Mucosa of gallbladder (tissue), 1 donor: ENCODE measurements around the gene DMRTC2. TPM values are rescaled to one million over a fixed set of nuclear protein-coding genes. Genes with fewer than 3 reads are reported as not detected.
"Not testable (repeated sequence)": the region's sequence is repeated elsewhere in the genome, so short reads cannot be mapped to it uniquely, and the experiment has no call there.

Experiments
- DNase-seq: peaks from one replicate; pipeline ENCODE4 v3.0.0-alpha.2; 2020; ENCODE audit warnings: low spot score
- total RNA-seq: library from RNA; stranded (reverse); gene quantifications from one replicate; pipeline ENCODE4 v1.2.1, GENCODE V29; 2021
- donor health status: DM: no; HTN: no; CAD: no.

Gene DMRTC2
- total RNA-seq, 1 donor from 2014 or later: not detected

DNA sequence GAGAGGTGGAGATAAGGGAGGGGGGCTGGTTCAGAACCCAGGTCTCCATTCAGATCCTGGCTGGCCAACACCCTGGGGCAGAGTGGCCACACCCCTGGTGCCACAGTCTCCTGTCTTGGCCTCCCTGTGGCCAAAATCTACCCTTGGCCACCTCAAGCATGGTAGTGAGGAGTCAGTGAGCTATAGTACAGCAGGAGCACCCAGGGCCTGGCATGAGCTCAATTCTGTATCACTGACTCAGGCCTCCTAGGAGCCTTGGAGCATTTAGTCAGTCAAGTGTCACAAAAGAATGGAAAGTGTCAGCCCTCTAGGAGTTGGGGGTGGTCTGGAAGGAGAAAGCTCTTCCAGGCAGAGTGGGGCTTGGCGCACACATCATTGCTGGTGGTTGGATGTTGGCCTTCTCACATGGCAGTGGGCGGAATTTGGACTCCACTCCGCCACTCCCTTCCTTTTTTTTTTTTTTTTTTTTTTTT, 25.6 kb downstream of the DMRTC2 start:
- DNase-seq: no peak

GRCh38 chr19:41871573-41872383, 26.9 kb downstream of the DMRTC2 start:
- no peak for DNase-seq

- no peak for DNase-seq
These were observed 27.5 kb downstream of the DMRTC2 start for GRCh38 chr19:41872384-41872774.

- peak; percentile 76 for DNase-seq
These were observed 28.2 kb downstream of the DMRTC2 start for GRCh38 chr19:41872775-41873647.

DNA sequence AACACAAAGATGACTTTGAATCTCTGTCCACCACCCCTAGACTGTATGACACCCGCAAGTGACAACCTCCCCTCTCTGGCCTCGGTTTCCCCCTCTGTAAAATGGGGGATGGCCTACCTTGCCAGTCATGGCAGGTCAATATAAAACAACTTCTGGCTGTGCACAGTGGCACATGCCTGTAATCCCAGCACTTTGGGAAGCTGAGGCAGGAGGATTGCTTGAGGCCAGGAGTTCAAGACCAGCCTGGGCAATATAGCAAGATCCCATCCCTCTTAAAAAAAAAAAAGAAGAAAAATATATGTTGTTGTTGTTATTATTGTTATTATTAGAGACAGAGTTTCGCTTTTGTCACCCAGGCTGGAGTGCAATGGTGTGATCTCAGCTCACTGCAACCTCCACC, 31.1 kb downstream of the DMRTC2 start:
- not testable (repeated sequence) for DNase-seq

GRCh38 chr19:41876847-41877832, 32.3 kb downstream of the DMRTC2 start, which contains the start of gene CD79A:
Gene CD79A (plus strand): TSS chr19:41877279. CDS start chr19:41877305, 26 bp downstream.
- no peak for DNase-seq

GRCh38 chr19:41877916-41878905, 33.4 kb downstream of the DMRTC2 start:
- DNase-seq: no peak

DNA sequence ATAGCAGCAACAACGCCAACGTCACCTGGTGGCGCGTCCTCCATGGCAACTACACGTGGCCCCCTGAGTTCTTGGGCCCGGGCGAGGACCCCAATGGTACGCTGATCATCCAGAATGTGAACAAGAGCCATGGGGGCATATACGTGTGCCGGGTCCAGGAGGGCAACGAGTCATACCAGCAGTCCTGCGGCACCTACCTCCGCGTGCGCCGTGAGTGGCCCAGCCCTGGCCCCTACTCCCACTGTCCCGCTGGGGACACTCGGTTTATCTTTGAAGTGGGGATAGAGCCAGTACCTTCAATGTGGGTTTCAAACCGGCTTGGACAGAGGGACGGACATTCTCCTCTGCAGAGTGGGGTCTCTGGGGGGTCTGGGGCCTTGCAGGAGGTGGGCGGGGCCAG, 34.2 kb downstream of the DMRTC2 start:
- no peak for DNase-seq

- DNase-seq: no peak
These were observed 35.0 kb downstream of the DMRTC2 start for GRCh38 chr19:41879670-41880328.

GRCh38 chr19:41880329-41880708, 35.5 kb downstream of the DMRTC2 start:
- DNase-seq: no peak

GRCh38 chr19:41882568-41883462, 38.0 kb downstream of the DMRTC2 start, which contains the start of gene ARHGEF1:
Gene ARHGEF1 (plus strand): TSS chr19:41883184. CDS start chr19:41888083, 4,899 bp downstream.
- DNase-seq: no peak

DNA sequence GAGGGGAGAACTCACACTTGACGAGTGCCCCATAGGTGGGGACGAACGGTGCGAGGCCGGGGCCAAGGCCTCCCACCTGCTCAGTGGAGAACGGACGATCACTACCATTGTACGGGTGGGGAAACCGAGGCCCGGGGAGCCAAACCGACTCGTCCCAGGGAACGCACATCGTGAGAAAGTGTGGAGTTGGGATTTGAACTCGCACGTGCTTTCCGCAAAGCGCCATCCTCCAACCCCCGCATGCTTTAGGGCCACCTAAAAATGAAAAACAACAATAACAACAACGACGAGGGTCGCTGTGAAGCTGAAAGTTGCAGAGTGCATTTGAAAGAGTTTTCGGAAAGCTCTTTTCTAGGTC, 38.6 kb downstream of the DMRTC2 start:
- no peak for DNase-seq

- DNase-seq: peak; percentile 96
These were observed 39.2 kb downstream of the DMRTC2 start for GRCh38 chr19:41883821-41884733.

DNA sequence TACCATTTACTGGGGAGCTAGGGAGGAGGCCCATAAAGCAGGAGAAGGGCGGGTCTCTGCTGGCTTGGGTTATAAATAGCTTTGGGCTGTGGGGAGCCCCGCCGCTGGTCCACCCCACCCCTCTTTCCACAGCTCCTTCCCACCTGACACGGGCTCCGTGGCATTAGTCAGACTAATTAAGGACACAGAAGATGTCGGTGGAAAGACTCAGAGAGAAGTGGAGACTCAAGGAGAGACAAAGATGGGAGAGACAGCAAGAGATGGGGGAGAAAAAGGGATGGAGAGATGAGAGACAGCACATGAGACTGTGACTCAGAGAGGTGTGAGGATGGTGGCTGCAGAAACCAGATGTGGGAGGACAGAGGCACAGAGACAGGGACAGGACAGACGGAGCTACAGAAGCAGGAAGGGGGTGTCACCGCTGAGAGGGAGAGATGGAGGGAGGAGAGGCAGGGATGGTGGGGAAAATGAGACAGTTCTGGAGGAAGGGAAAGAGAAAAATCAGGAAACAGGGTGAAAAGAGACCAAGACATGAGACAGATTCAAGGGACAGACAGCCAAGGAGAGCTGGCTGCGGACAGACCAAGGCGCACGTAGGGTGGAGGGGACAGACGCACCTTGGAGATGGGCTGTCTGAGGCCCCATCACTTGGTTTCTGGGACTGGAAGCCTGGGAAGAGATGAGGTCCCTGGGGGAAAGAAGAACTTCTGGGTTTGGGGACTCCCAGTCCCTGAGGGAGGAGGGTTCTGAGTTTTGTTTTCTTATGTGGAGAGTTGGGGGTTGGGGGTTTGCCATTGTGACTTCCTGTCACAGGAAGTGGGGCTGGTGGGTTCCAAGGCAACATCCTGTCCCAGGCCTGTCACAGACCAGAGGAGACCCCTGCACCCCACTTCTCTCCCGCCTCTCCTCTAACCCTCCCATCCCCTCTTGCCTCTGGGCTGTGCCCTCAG, 42.2 kb downstream of the DMRTC2 start:
- peak; percentile 29 for DNase-seq

- peak; percentile 60 for DNase-seq
These were observed 43.0 kb downstream of the DMRTC2 start for GRCh38 chr19:41887711-41888382.

- DNase-seq: no peak
These were observed 44.1 kb downstream of the DMRTC2 start for GRCh38 chr19:41888926-41889325.
